IPS DF 6.9 (cell line): ENCODE measurements around the gene RAPGEF6.

Experiments
- DNase-seq: peaks from one replicate; pipeline ENCODE4 v3.0.0-alpha.2; 2013; ENCODE audit warnings: low read depth, low spot score
- H3K27ac ChIP-seq: one replicate; pipeline ENCODE4 v1.5.1; 2013; ENCODE audit warnings: low read length, control low read depth
- H3K27me3 ChIP-seq: 2 replicates; pipeline ENCODE4 v1.6.1; 2013; ENCODE audit warnings: mild to moderate bottlenecking, low read length; ENCODE audit not compliant: control insufficient read depth, insufficient read depth
- H3K36me3 ChIP-seq: 2 replicates; pipeline ENCODE4 v1.6.1; 2013; ENCODE audit warnings: low read length; ENCODE audit not compliant: control insufficient read depth, insufficient read depth
- H3K4me1 ChIP-seq: 2 replicates; pipeline ENCODE4 v1.6.1; 2013; ENCODE audit warnings: low read length; ENCODE audit not compliant: control insufficient read depth, insufficient read depth
- H3K4me3 ChIP-seq: 2 replicates; pipeline ENCODE4 v1.5.1; 2013; ENCODE audit warnings: mild to moderate bottlenecking, low read length
- H3K9me3 ChIP-seq: 2 replicates; pipeline ENCODE4 v1.6.1; 2013; ENCODE audit warnings: low read length, inconsistent platforms; ENCODE audit not compliant: control insufficient read depth, insufficient read depth
- WGBS: extraction: QIAGEN DNeasy Blood & Tissue Kit; methylation state at CpG from one replicate; pipeline ENCODE4 v1.1.7; 2013; ENCODE audit warnings: mixed read lengths, missing lambda C conversion rate; ENCODE audit not compliant: insufficient read length, insufficient coverage; 5-methylcytosine and 5-hydroxymethylcytosine counted together

RAPGEF6 gene

GRCh38 chr5:131671994-131672655 lies 37.1 kb upstream of the RAPGEF6 start:
- Histone ChIP-seq H3K9me3 (no peaks in the 10 kb centered on the region), H3K4me1 (no peaks in the 10 kb centered on the region), H3K27ac (no peak overlapping the region), H3K36me3 (peaks cover 2% of the 10 kb centered on the region; the same call in 1 of the 2 replicates), H3K4me3 (no peak overlapping the region), H3K27me3 (no peaks in the 10 kb centered on the region)
- no peak for DNase-seq
- no CpG with 5 or more reads among the region's 2 CpGs for WGBS

- Histone ChIP-seq H3K9me3 (no peaks in the 10 kb centered on the region), H3K27ac (no peak overlapping the region), H3K4me1 (no peaks in the 10 kb centered on the region), H3K4me3 (no peak overlapping the region), H3K36me3 (peaks cover 2% of the 10 kb centered on the region; the same call in 1 of the 2 replicates), H3K27me3 (no peaks in the 10 kb centered on the region)
- DNase-seq = no peak
Observed at GRCh38 chr5:131671409-131671808, 36.4 kb upstream of the RAPGEF6 start.

DNA sequence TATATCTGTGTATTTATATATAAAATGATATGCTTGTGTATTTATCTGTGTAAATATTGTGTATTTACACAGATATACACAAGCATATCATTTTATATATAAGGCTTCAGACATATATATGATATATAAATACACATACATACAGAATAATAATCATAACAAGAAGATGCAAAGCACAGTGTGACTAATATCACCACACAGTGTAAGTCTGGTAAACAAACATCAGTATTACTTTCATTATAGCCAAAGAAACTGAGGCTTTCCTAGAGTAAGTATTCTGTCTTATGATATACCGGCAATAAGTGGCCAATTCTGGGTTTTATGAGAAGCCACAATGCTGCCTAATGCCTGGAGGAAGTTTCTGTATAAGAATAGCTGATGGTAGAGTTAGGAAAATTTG lies 29.9 kb upstream of the RAPGEF6 start:
- no peaks in the 10 kb centered on the region for H3K4me1 ChIP-seq
- WGBS = no CpG with 5 or more reads among the region's 1 CpG
- no peaks in the 10 kb centered on the region; the same call in 1 of the 2 replicates for H3K36me3 ChIP-seq
- no peak overlapping the region for H3K4me3 ChIP-seq
- no peak for DNase-seq
- H3K27ac ChIP-seq = no peak overlapping the region
- H3K27me3 ChIP-seq = no peaks in the 10 kb centered on the region
- no peaks in the 10 kb centered on the region for H3K9me3 ChIP-seq

- peaks cover 4% of the 10 kb centered on the region; the same call in 1 of the 2 replicates for H3K36me3 ChIP-seq
- no peaks in the 10 kb centered on the region for H3K4me1 ChIP-seq
- no CpG with 5 or more reads among the region's 1 CpG for WGBS
- no peak overlapping the region for H3K27ac ChIP-seq
- no peaks in the 10 kb centered on the region for H3K9me3 ChIP-seq
- no peak overlapping the region for H3K4me3 ChIP-seq
- H3K27me3 ChIP-seq = no peaks in the 10 kb centered on the region
- DNase-seq = no peak
Observed at GRCh38 chr5:131661933-131662332, 26.9 kb upstream of the RAPGEF6 start.

GRCh38 chr5:131659841-131660240 lies 24.8 kb upstream of the RAPGEF6 start:
- Histone ChIP-seq H3K4me3 (no peak overlapping the region), H3K9me3 (no peaks in the 10 kb centered on the region), H3K27ac (no peak overlapping the region), H3K36me3 (peaks cover 4% of the 10 kb centered on the region; the same call in 1 of the 2 replicates), H3K27me3 (no peaks in the 10 kb centered on the region), H3K4me1 (no peaks in the 10 kb centered on the region)
- no CpG with 5 or more reads among the region's 9 CpGs for WGBS
- DNase-seq = no peak

DNA sequence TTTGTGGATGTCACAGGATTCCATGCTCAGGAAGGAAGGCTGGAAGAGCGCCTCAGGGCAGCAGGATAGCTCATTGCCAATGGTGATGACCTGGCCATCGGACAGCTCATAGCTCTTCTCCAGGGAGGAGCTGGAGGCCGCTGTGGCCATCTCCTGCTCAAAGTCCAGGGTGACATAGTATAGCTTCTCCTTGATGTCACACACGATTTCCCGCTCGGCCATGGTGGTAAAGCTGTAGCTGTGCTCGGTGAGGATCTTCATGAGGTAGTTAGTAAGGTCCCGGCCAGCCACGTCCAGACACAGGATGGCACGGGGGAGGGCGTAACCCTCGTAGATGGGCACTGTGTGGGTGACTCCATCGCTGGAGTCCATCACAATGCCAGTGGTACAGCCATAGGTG lies 24.3 kb upstream of the RAPGEF6 start:
- WGBS = no CpG with 5 or more reads among the region's 13 CpGs
- H3K4me1 ChIP-seq = no peaks in the 10 kb centered on the region
- no peak overlapping the region for H3K27ac ChIP-seq
- H3K27me3 ChIP-seq = no peaks in the 10 kb centered on the region
- H3K9me3 ChIP-seq = no peaks in the 10 kb centered on the region
- peaks cover 4% of the 10 kb centered on the region; the same call in 1 of the 2 replicates for H3K36me3 ChIP-seq
- DNase-seq = no peak
- no peak overlapping the region for H3K4me3 ChIP-seq

GRCh38 chr5:131654776-131655175 lies 19.7 kb upstream of the RAPGEF6 start:
- 0 out of 2 replicates have a peak, but pooled peaks cover 4% of the 10 kb centered on the region for H3K36me3 ChIP-seq
- H3K4me1 ChIP-seq = no peaks in the 10 kb centered on the region
- H3K9me3 ChIP-seq = no peaks in the 10 kb centered on the region
- no peak for DNase-seq
- no peaks in the 10 kb centered on the region for H3K27me3 ChIP-seq
- no peak overlapping the region for H3K27ac ChIP-seq
- WGBS = no CpG with 5 or more reads among the region's 2 CpGs
- H3K4me3 ChIP-seq = no peak overlapping the region

DNA sequence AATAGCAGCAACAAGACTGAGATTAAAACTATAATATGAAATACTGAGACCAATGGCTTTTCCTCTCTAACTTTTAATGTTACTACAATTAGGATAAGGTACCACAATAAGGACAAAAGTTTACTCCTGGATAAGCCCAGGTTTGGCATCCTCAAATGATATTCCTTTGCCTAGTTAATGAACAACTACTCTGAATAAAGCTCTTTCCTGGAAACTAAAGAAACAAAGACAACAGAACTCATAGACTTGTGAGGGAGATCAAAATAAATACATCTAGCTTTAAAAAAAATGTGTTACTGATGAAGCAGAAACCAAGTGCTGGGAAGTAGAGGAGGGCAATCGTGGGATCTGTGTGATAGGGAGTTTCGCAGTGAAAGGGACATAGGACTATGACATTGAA lies 19.3 kb upstream of the RAPGEF6 start:
- H3K4me3 ChIP-seq = no peak overlapping the region
- no peak for DNase-seq
- WGBS = no CpG with 5 or more reads among the region's 2 CpGs
- H3K36me3 ChIP-seq = no peaks in the 10 kb centered on the region
- H3K4me1 ChIP-seq = no peaks in the 10 kb centered on the region
- H3K27ac ChIP-seq = no peak overlapping the region
- no peaks in the 10 kb centered on the region for H3K27me3 ChIP-seq
- H3K9me3 ChIP-seq = no peaks in the 10 kb centered on the region

GRCh38 chr5:131649161-131649560 lies 14.1 kb upstream of the RAPGEF6 start:
- no peak overlapping the region for H3K4me3 ChIP-seq
- no peaks in the 10 kb centered on the region for H3K36me3 ChIP-seq
- no peak overlapping the region for H3K27ac ChIP-seq
- no peak for DNase-seq
- H3K4me1 ChIP-seq = no peaks in the 10 kb centered on the region
- H3K27me3 ChIP-seq = no peaks in the 10 kb centered on the region
- WGBS = no CpG with 5 or more reads among the region's 3 CpGs
- H3K9me3 ChIP-seq = no peaks in the 10 kb centered on the region

GRCh38 chr5:131647048-131647769 lies 12.2 kb upstream of the RAPGEF6 start:
- no CpG with 5 or more reads among the region's 10 CpGs for WGBS
- H3K36me3 ChIP-seq = no peaks in the 10 kb centered on the region
- H3K4me1 ChIP-seq = no peaks in the 10 kb centered on the region
- DNase-seq = no peak
- H3K27me3 ChIP-seq = no peaks in the 10 kb centered on the region
- H3K9me3 ChIP-seq = no peaks in the 10 kb centered on the region
- no peak overlapping the region for H3K27ac ChIP-seq
- H3K4me3 ChIP-seq = no peak overlapping the region

DNA sequence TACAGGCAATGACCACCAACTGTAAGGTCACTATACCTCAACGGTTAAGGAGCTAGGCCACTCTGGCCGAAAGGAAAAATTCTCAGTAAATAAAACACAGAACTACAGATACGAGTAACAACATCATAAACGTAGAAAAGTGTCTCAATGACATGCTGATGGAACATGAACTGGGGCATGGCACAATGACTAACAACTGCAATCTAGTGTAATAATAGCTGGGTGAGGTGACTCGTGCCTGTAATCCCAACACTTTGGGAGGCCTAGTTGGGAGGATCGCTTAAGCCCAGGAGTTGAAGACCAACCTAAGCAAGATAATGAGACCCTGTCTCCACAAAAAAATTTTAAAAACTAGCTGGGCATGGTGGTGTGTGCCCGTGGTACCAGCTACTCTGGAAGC lies 9.8 kb upstream of the RAPGEF6 start:
- no peak for DNase-seq
- no CpG with 5 or more reads among the region's 7 CpGs for WGBS
- no peaks in the 10 kb centered on the region for H3K36me3 ChIP-seq
- no peak overlapping the region for H3K27ac ChIP-seq
- no peaks in the 10 kb centered on the region for H3K27me3 ChIP-seq
- H3K9me3 ChIP-seq = no peaks in the 10 kb centered on the region
- no peak overlapping the region for H3K4me3 ChIP-seq
- no peaks in the 10 kb centered on the region for H3K4me1 ChIP-seq
